ENCODE results near the gene TPGS2. TPM values are rescaled to one million over a fixed set of nuclear protein-coding genes. Genes with fewer than 3 reads are reported as not detected.

The TPGS2 gene
- total RNA-seq, 1 experiment from 2014 or later, result 62.6 TPM

- no peaks in the 10 kb centered on the region for H3K36me3 ChIP-seq (ENCODE audit: low read depth)
- peaks cover 7% of the 10 kb centered on the region; the same call in 1 of the 2 replicates for H3K4me1 ChIP-seq (replicated peaks; ENCODE audit: insufficient read depth)
- no peaks in the 10 kb centered on the region for H3K27me3 ChIP-seq (ENCODE audit: insufficient read depth, low read depth)
- H3K9me3 ChIP-seq (ENCODE audit: insufficient read depth, low read depth), result no peaks in the 10 kb centered on the region
- H3K9me2 ChIP-seq (ENCODE audit: insufficient read depth), result no peaks in the 10 kb centered on the region
- no peaks in the 10 kb centered on the region for H3K79me2 ChIP-seq (ENCODE audit: low read depth)
- no peak overlapping the region for H3K27ac ChIP-seq
- CTCF ChIA-PET, result no interaction called here
- TF ChIP-seq CTCF (conservative IDR thresholded peaks at IDR 0.05) (no peak), EZH2 (IDR thresholded peaks at IDR 0.05; ENCODE audit: low read depth) (no peak)
- BruUV-seq (replicated peaks), result no TSS peak
- no peaks in the 10 kb centered on the region for H4K20me1 ChIP-seq (ENCODE audit: insufficient read depth)
- H2AFZ ChIP-seq, result no peak overlapping the region
- no peak for DNase-seq
- intact Hi-C loops (cut with micrococcal nuclease; ENCODE audit: unreplicated experiment), result loop anchor here (5.0 to 10.0 kb wide), 2 partner anchors 464 to 661 kb away; partner anchors contain the start of gene FHOD3
- H3K4me3 ChIP-seq, result no peak overlapping the region
- H3K4me2 ChIP-seq, result no peak overlapping the region
- POLR2A ChIA-PET (ENCODE audit: unreplicated experiment), result no interaction called here
- H3F3A ChIP-seq (ENCODE audit: insufficient read depth, low read depth), result no peaks in the 10 kb centered on the region
These were observed 70.2 kb downstream of the TPGS2 start for GRCh38 chr18:36758623-36759022.

- no TSS peak for BruUV-seq (replicated peaks)
These were observed 70.8 kb downstream of the TPGS2 start for GRCh38 chr18:36757991-36758390.

GRCh38 chr18:36757081-36757480 is 71.7 kb downstream of the TPGS2 start:
- Histone ChIP-seq H3K36me3 (ENCODE audit: low read depth) (no peaks in the 10 kb centered on the region), H3K9me2 (ENCODE audit: insufficient read depth) (no peaks in the 10 kb centered on the region), H4K20me1 (ENCODE audit: insufficient read depth) (no peaks in the 10 kb centered on the region), H3K9me3 (ENCODE audit: insufficient read depth, low read depth) (no peaks in the 10 kb centered on the region), H3K4me2 (no peak overlapping the region), H3F3A (ENCODE audit: insufficient read depth, low read depth) (no peaks in the 10 kb centered on the region), H2AFZ (no peak overlapping the region), H3K27me3 (ENCODE audit: insufficient read depth, low read depth) (no peaks in the 10 kb centered on the region), H3K79me2 (ENCODE audit: low read depth) (no peaks in the 10 kb centered on the region), H3K4me3 (no peak overlapping the region), H3K4me1 (replicated peaks; ENCODE audit: insufficient read depth) (peaks cover 7% of the 10 kb centered on the region; the same call in 1 of the 2 replicates), H3K27ac (no peak overlapping the region)
- ChIA-PET CTCF (interaction anchor here (1.0 kb wide), 1 partner anchor 65 kb away, joined by 4 read pairs; no protein-coding TSS in a partner anchor), POLR2A (ENCODE audit: unreplicated experiment) (no interaction called here)
- DNase-seq, result no peak
- no TSS peak for BruUV-seq (replicated peaks)
- intact Hi-C loops (cut with micrococcal nuclease; ENCODE audit: unreplicated experiment), result loop anchor here (2.0 to 10.0 kb wide), 4 partner anchors 68 to 660 kb away; partner anchors contain the start of gene FHOD3
- TF ChIP-seq CTCF (conservative IDR thresholded peaks at IDR 0.05) (peak; percentile 76), EZH2 (IDR thresholded peaks at IDR 0.05; ENCODE audit: low read depth) (no peak)

More at GRCh38 chr18:36757991-36758390, 70.8 kb downstream of the TPGS2 start:
- H3K4me3 ChIP-seq, result no peak overlapping the region
- intact Hi-C loops (cut with micrococcal nuclease; ENCODE audit: unreplicated experiment), result loop anchor here (2.0 to 10.0 kb wide), 4 partner anchors 69 to 661 kb away; partner anchors contain the start of gene FHOD3
- H2AFZ ChIP-seq, result no peak overlapping the region
- H3K4me2 ChIP-seq, result no peak overlapping the region
- DNase-seq, result no peak
- H3K36me3 ChIP-seq (ENCODE audit: low read depth), result no peaks in the 10 kb centered on the region
- H3F3A ChIP-seq (ENCODE audit: insufficient read depth, low read depth), result no peaks in the 10 kb centered on the region
- H3K79me2 ChIP-seq (ENCODE audit: low read depth), result no peaks in the 10 kb centered on the region
- H3K27ac ChIP-seq, result no peak overlapping the region
- no peaks in the 10 kb centered on the region for H3K9me2 ChIP-seq (ENCODE audit: insufficient read depth)
- no peaks in the 10 kb centered on the region for H3K27me3 ChIP-seq (ENCODE audit: insufficient read depth, low read depth)
- TF ChIP-seq EZH2 (IDR thresholded peaks at IDR 0.05; ENCODE audit: low read depth) (no peak), CTCF (conservative IDR thresholded peaks at IDR 0.05) (no peak)
- H3K9me3 ChIP-seq (ENCODE audit: insufficient read depth, low read depth), result no peaks in the 10 kb centered on the region
- ChIA-PET CTCF (no interaction called here), POLR2A (ENCODE audit: unreplicated experiment) (no interaction called here)
- H3K4me1 ChIP-seq (replicated peaks; ENCODE audit: insufficient read depth), result peaks cover 7% of the 10 kb centered on the region; the same call in 1 of the 2 replicates
- H4K20me1 ChIP-seq (ENCODE audit: insufficient read depth), result no peaks in the 10 kb centered on the region

All from PC-9 (cell line).